Calu3 (cell line): ENCODE data around the gene APPL1. TPM values are rescaled to one million over a fixed set of nuclear protein-coding genes. Genes with fewer than 3 reads are reported as not detected.

Source experiments
- BruUV-seq: library from RNA; stranded (reverse); fragments of 400-500 nt; replicated peaks from 2 replicates; lab custom pipeline; 2021; lab: Mats Ljungman, UMichigan
- CTCF ChIA-PET: fragments of 300-600 bp; sonication (Branson Sonifier 250); formaldehyde crosslinking; loops from one replicate; lab custom pipeline; 2022; ENCODE audit warnings: antibody characterized with exemption; lab: Charles Lee
- DNase-seq: peaks from one replicate; pipeline ENCODE4 v3.0.0; 2022
- H3K27ac Mint-ChIP-seq: one replicate; pipeline ENCODE4 v1.8.0; 2022; ENCODE audit warnings: mixed read lengths; ENCODE audit not compliant: unreplicated experiment
- H3K27me3 Mint-ChIP-seq: one replicate; pipeline ENCODE4 v1.8.0; 2022; ENCODE audit warnings: mixed read lengths; ENCODE audit not compliant: unreplicated experiment
- H3K36me3 Mint-ChIP-seq: one replicate; pipeline ENCODE4 v1.8.0; 2022; ENCODE audit warnings: mild to moderate bottlenecking, moderate library complexity, mixed read lengths; ENCODE audit not compliant: insufficient read depth, unreplicated experiment
- H3K4me1 Mint-ChIP-seq: one replicate; pipeline ENCODE4 v1.8.0; 2022; ENCODE audit warnings: mild to moderate bottlenecking, low read depth, mixed read lengths; ENCODE audit not compliant: unreplicated experiment
- H3K4me3 Mint-ChIP-seq: one replicate; pipeline ENCODE4 v1.8.0; 2022; ENCODE audit warnings: mild to moderate bottlenecking, low read depth, moderate library complexity, mixed read lengths; ENCODE audit not compliant: unreplicated experiment
- H3K9me3 Mint-ChIP-seq: one replicate; pipeline ENCODE4 v1.8.0; 2022; ENCODE audit warnings: low read depth, mixed read lengths; ENCODE audit not compliant: unreplicated experiment
- intact Hi-C: fragments of 100-400 bp; cut with micrococcal nuclease; formaldehyde crosslinking; loops from one replicate; pipeline ENCODE4 v1.10.0; 2022; ENCODE audit not compliant: unreplicated experiment
- total RNA-seq: library from RNA; stranded (reverse); gene quantifications from 2 replicates; pipeline ENCODE4 v1.2.3, GENCODE V29; 2022
- TF ChIP-seq, protein P1 (sequence below): fragments of 200-600 bp; IDR thresholded peaks from one replicate; pipeline ENCODE4 v1.8.0; 2022; ENCODE audit warnings: antibody characterized with exemption; ENCODE audit not compliant: unreplicated experiment

APPL1 gene
- total RNA-seq, 1 experiment from 2014 or later = 31.9 TPM

DNA sequence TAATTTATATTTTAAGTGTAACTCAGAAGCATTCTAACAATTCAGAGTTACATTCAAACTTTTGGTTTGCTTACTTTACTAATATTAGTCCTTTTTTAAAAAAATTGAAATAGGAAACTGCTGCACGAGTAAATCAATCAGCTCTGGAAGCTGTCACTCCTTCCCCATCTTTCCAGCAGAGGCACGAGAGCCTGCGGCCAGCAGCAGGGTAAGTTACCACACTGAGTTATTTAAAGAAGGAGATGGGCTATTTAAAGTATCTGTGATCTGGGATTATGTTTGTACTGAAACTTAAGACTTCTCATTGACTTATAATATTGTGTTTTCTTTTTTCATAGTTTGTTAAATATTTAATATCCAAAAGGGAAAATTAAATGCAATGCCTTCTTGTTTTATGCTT lies 29.3 kb downstream of the APPL1 start:
- TF ChIP-seq, protein P1, sequence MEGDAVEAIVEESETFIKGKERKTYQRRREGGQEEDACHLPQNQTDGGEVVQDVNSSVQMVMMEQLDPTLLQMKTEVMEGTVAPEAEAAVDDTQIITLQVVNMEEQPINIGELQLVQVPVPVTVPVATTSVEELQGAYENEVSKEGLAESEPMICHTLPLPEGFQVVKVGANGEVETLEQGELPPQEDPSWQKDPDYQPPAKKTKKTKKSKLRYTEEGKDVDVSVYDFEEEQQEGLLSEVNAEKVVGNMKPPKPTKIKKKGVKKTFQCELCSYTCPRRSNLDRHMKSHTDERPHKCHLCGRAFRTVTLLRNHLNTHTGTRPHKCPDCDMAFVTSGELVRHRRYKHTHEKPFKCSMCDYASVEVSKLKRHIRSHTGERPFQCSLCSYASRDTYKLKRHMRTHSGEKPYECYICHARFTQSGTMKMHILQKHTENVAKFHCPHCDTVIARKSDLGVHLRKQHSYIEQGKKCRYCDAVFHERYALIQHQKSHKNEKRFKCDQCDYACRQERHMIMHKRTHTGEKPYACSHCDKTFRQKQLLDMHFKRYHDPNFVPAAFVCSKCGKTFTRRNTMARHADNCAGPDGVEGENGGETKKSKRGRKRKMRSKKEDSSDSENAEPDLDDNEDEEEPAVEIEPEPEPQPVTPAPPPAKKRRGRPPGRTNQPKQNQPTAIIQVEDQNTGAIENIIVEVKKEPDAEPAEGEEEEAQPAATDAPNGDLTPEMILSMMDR = no peak
- H3K4me1 Mint-ChIP-seq = no peaks in the 10 kb centered on the region
- no peaks in the 10 kb centered on the region for H3K36me3 Mint-ChIP-seq
- CTCF ChIA-PET = no interaction called here
- intact Hi-C loops = no loop called here
- DNase-seq = no peak
- no peak overlapping the region for H3K4me3 Mint-ChIP-seq
- no peak overlapping the region for H3K27ac Mint-ChIP-seq
- no peaks in the 10 kb centered on the region for H3K27me3 Mint-ChIP-seq
- BruUV-seq = no TSS peak
- no peaks in the 10 kb centered on the region for H3K9me3 Mint-ChIP-seq

DNA sequence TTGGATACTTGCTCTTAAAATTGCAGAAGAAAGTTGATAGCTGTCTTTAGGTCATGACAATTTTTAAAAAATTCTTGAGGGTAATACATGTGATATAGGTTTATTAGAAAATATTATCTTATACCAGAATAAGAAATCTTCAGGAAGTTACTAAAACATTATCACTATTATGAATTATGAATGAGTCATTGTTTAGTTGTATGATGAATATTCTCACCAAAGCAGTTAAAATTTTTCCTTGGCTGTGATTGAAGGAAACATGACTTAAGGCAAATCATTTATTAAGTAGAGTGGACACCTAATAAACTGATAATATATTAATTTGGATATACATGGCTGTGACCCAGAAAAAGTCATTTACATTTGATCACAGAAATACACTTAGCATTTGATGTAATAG lies 30.1 kb downstream of the APPL1 start:
- intact Hi-C loops = no loop called here
- BruUV-seq = no TSS peak
- Mint-ChIP-seq H3K27ac (no peak overlapping the region), H3K4me1 (no peaks in the 10 kb centered on the region), H3K27me3 (no peaks in the 10 kb centered on the region), H3K36me3 (peaks cover 8% of the 10 kb centered on the region), H3K4me3 (no peak overlapping the region), H3K9me3 (no peaks in the 10 kb centered on the region)
- CTCF ChIA-PET = no interaction called here
- DNase-seq = no peak
- TF ChIP-seq, protein P1 = no peak

DNA sequence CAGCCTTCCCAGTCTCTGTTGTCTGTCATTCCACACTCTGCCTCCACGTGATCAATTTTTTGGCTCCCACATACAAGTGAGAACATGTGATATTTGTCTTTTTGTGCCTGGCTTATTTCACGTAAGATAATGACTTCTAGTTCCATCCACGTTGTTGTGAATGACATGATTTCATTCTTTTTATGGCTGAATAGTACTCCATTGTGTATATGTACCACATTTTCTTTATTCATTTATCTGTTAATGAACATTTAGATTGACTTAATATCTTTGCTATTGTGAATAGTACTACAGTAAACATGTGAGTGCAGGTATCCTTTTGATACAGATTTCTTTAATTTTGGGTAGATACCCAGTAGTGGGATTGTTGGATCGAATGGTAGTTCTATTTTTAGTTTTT lies 33.6 kb downstream of the APPL1 start:
- Mint-ChIP-seq H3K27me3 (no peaks in the 10 kb centered on the region), H3K4me3 (no peak overlapping the region), H3K27ac (no peak overlapping the region), H3K4me1 (no peaks in the 10 kb centered on the region), H3K9me3 (peaks cover 5% of the 10 kb centered on the region), H3K36me3 (peaks cover 10% of the 10 kb centered on the region)
- CTCF ChIA-PET = no interaction called here
- no peak for DNase-seq
- TF ChIP-seq, protein P1 = no peak
- intact Hi-C loops = no loop called here
- BruUV-seq = no TSS peak

DNA sequence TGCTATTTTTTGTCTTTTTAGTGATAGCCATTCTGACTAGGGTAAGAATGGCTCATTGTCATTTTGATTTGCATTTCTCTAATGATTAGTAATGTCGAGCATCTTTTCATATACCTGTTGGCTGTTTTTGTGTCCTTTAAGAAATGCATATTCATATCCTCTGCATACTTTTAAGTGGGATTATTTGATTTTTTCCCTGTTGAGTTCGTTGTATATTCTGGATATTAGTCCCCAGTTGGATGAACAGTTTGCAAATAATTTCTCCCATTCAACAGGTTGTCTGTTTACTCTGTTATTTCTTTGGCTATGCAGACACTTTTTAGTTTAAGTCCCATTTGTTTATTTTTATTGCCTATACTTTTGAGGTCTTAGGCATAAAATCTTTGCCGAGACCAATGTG lies 34.4 kb downstream of the APPL1 start:
- no TSS peak for BruUV-seq
- CTCF ChIA-PET = no interaction called here
- H3K27ac Mint-ChIP-seq = no peak overlapping the region
- H3K4me3 Mint-ChIP-seq = no peak overlapping the region
- DNase-seq = no peak
- TF ChIP-seq, protein P1 = no peak
- intact Hi-C loops = no loop called here
- H3K4me1 Mint-ChIP-seq = no peaks in the 10 kb centered on the region
- H3K36me3 Mint-ChIP-seq = peaks cover 10% of the 10 kb centered on the region
- peaks cover 5% of the 10 kb centered on the region for H3K9me3 Mint-ChIP-seq
- no peaks in the 10 kb centered on the region for H3K27me3 Mint-ChIP-seq

DNA sequence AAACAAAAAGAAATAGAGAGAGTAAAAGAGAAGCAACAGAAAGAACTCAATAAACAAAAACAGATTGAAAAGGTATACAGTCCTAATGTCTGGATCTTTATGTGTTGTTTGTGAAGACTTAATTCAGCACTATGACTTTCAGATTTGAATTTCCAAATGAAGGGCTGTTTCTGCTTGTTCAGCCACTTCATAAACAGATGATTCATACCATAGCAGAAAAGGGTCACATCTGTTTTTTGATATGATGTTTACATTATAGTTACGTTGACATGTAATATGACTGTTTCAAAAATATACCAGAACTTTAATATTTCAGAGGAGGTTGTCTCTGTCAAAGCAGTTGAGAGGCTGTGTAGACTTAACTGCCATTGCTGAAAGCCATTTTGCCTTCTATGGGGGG lies 40.9 kb downstream of the APPL1 start:
- Mint-ChIP-seq H3K27me3 (no peaks in the 10 kb centered on the region), H3K4me1 (no peaks in the 10 kb centered on the region), H3K36me3 (no peaks in the 10 kb centered on the region), H3K9me3 (peaks cover 5% of the 10 kb centered on the region), H3K4me3 (no peak overlapping the region), H3K27ac (no peak overlapping the region)
- CTCF ChIA-PET = no interaction called here
- TF ChIP-seq, protein P1 = no peak
- intact Hi-C loops = no loop called here
- no peak for DNase-seq
- BruUV-seq = no TSS peak
